ENCODE data around the gene DNAJC21.
"Not testable (repeated sequence)": the region's sequence is repeated elsewhere in the genome, so short reads cannot be mapped to it uniquely, and the experiment has no call there.

DNAJC21 gene

DNA sequence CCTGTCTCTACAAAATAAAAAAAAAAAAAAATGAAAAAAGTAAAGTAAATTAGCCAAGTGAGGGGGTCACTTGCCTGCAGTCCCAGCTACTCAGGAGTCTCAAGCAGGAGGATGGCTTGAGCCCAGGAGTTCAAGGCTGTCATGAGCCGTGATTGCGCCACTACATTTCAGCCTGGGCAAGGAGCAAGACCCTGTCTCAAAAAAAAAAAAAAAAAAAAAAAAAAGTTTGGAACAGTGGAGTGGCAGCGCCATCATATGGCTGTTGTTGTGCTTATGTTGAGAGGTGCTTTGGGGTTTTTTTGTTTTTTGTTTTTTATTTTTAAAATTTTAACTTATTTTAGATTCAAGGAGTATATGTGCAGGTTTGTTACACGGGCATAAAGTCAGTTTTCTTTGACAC is 10.3 kb upstream of the DNAJC21 start:
- no peak for FAIRE-seq

DNA sequence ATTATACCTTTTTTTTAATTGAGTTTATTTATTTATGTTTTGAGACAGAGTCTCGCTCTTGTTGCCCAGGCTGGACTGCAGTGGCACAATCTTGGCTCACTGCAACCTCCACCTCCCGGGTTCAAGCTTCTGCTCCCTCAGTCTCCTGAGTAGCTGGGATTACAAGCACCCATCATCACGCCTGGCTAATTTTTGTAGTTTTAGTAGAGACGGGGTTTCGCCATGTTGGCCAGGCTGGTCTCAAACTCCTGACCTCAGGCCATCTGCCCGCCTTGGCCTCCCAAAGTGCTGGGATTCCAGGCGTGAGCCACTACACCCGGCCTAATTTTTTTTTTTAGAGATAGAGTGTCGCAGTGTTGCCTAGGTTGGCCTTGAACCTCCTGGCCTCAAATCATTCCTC is 6.1 kb upstream of the DNAJC21 start:
- not testable (repeated sequence) for DNase-seq (ENCODE audit: insufficient read length, low spot score); FAIRE-seq

More for the DNA sequence above, 10.3 kb upstream of the DNAJC21 start:
- no peak for DNase-seq (ENCODE audit: insufficient read length, low spot score)

DNA sequence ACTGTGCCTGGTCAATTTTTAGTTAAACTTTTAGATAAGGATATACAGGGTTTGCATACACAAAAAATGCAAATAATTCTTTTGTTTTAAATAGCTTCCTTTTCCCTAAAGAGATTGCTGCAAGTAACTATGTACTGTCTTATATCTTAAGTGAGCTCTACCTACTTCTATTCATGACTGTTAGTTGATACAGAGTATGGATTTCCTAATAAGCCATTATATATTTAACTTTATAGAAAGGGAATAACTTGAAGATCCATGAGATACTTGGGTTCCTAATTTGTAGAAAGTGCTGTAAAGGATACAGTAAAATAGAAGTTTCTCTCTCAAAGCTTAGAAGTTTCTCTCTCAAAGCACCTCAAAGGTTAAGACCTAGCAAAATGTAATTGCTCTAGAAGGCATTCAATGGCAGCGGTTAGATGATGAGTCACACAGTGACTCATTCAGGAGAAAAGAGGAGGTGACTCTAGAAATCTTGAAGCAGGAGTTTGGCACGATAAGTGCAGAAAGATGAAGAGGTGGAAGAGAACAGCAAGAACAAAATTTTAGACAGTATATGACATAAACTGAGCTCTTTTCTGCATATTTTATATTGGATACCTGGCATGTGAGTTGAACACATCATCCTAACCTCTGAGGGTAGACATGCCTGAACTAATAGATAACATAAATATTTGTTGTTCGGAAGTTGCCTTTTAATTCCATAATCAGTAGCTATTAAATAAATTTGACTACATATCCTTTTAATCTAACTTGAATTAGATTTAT is 5.5 kb upstream of the DNAJC21 start:
- FAIRE-seq (no peak), DNase-seq (ENCODE audit: insufficient read length, low spot score) (peak; percentile 84)

DNA sequence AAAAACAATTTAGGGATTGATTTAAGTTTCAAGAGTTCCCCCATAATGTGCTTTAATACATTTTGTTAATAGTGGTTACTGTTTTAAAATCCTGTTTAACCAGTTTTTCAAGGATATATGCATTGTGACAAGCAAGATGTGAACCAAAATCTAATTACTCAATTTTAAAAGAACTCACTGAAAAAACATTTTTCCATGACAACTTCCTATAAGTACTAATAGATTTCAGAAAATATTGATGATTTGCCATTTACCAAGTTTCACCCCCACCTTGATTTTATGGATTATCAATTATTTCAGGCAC is 4.9 kb upstream of the DNAJC21 start:
- FAIRE-seq (no peak), DNase-seq (ENCODE audit: insufficient read length, low spot score) (no peak)

DNA sequence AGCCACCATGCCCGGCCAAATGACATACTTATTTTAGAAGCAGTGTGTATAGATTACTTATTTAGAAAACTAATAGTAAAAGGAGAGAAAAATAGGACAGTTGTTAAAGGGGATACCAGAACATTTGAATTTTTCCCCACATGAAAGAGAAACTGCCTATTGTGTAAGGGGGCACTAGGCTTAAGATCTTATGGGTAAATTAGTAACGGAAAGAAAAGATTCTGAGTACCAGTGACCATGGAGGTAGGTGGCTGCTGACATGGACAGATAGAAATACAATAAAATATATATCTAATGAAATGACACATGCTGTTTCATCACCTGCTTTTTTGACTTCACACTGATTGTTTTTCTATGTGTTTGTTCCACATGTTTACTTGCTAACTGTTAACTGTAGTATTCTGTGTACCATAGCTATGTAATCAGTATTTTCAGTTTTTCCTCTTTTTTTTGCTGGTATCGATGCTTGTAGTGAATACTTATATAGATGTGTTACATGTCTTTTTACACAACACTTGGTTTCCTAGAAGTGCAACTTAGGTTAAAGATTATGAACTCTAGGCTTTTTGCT is 3.0 kb upstream of the DNAJC21 start:
- no peak for FAIRE-seq
- DNase-seq (ENCODE audit: insufficient read length, low spot score) = no peak

DNA sequence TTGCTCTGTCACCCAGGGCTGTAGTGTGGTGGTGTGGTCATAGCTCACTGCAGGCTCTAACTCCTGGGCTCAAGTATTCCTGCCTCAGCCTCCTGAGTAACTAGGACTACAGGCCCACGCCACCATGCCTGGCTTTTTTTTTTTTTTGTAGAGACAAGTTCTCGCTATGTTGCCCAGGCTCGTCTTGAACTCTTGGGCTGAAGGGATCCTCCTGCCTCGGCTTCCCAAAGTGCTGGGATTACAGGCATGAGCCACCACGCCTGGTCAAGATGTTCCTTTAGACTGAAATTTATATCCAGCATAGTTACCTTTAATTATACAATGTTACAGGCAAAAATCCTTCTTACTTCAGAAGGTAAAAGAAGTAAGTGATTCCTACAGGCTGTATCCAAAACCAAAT is 1.6 kb upstream of the DNAJC21 start:
- DNase-seq (ENCODE audit: insufficient read length, low spot score) (no peak), FAIRE-seq (no peak)

DNA sequence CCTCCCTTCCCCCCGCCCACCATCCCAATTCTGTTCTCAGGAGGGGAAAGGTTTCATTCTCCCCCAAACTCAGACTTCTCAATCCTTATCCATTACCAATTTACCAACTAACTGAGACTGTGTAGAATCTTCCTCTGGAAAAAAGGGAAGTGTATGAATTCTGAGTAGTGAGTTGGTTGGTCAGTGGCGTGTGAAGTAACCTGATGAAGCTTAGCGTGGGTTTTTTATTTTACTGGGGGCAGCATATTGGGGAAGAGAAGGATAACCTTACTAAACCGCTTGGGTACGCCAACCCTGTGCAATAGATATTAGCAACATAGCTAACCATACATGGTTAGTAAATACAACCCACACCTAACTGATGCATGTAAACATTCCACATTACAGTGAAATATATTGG is 1.1 kb upstream of the DNAJC21 start:
- DNase-seq (ENCODE audit: insufficient read length, low spot score) (no peak), FAIRE-seq (no peak)

DNA sequence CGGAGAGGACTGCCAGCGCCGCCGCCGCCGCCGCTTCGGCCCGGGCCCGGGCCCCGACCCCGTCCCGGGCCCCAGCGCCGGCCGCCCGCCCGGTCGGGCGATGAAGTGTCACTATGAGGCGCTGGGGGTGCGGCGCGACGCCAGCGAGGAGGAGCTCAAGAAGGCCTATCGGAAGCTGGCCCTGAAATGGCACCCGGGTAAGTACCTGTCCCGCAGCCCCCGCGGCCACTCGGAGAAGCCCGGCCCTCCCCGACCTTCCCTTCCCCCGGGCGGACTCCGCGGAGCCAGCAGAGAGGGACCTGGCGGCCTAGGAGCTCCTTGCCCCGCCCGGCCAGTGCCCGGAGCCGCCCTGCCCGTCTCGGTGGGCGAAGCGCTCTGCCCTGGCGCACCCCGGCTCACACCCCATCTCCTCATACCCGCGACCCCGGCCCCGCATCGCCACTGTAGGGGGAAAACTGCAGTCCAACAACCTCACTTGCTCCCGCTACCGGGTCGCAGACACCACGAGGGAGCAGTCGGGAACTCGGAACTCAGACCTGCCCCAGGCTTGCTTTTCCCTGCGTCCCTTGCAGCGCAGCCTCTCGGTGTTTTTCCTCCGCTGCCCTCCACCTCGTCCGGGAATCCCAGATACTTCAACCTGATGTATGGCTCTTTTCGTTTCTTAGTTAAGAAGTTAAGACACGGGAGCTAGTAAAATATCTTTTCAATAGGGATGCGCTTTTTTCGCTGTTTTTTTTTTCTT is 532 bp downstream of the DNAJC21 start:
- FAIRE-seq (peak; percentile 67), DNase-seq (ENCODE audit: insufficient read length, low spot score) (peak; percentile 85)

DNA sequence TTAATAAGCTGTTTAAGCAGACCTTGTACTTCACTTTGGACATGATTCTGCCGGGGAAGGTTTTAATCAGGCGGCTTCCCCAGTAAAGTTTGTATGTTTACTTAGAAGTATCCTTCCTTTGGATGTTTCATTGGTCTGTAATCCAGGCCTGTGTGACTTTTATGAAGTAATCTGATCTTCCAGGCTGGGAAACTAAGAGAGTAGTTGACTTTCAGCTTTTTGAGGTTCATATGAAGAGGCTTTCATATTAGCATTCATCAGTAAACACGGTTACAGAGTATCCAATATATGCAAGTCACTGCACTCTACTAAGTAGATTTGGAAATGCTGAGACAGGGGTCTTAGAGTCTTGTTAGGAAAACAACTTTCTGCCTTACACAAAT is 1.1 kb downstream of the DNAJC21 start:
- DNase-seq (ENCODE audit: insufficient read length, low spot score) (peak; percentile 21), FAIRE-seq (no peak)

DNA sequence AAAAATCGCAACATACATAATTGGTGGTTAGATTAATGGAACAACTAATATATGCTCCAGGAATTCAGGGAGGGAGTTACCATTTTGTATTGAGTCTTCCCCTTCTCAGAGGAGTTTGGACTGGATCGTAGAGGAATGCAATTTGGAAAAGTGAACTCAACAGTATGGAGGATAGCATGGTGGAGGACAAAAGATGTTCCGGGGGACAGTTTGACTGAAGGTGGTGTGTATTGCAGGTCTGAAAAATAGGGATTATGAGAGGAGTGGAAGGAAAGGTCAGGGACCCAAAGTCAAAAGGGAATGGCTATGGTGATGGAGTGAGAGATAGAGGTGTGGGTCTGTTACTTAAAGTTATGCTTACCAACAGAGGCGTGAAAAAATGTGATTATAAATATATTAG is 1.5 kb downstream of the DNAJC21 start:
- DNase-seq (ENCODE audit: insufficient read length, low spot score) (no peak), FAIRE-seq (no peak)

DNA sequence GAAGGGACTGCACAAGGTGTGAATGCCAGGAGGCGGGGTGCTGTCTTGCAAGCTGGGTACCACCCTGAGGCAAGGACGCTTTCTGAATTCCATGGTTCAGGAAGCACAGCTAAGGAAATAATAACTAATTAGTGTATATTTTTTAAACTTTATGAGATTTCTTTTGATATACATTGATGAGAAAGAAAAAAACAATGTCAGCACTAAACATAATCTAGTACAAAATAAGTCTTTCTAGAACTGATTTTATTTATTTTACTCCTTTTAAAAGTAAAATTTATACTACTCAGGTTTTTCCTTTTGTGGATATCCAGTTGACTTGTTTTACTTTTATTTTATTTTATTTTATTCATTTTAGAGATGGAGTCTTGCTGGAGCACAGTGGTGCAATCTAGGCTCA is 3.6 kb downstream of the DNAJC21 start:
- DNase-seq (ENCODE audit: insufficient read length, low spot score) = no peak
- no peak for FAIRE-seq

DNA sequence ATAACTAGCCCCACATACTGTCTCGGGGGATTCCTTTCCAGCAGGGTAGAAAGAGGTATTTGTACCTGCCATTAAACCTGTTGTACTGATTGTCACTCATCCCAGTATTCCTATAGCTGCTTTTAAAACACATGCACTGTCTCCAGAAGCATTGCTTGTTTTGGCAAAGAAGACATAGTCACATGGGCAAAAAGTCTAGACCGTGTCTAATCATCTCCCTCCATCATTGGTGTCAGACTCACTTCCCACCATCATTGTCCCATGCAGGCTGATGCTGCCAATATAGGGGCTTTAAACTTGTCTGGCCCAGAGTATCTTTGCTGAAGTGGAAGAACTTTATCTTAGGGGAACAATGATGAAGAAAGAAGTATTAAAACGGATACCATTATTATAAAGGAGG is 12.6 kb downstream of the DNAJC21 start:
- no peak for DNase-seq (ENCODE audit: insufficient read length, low spot score)
- FAIRE-seq = peak; percentile 51

DNA sequence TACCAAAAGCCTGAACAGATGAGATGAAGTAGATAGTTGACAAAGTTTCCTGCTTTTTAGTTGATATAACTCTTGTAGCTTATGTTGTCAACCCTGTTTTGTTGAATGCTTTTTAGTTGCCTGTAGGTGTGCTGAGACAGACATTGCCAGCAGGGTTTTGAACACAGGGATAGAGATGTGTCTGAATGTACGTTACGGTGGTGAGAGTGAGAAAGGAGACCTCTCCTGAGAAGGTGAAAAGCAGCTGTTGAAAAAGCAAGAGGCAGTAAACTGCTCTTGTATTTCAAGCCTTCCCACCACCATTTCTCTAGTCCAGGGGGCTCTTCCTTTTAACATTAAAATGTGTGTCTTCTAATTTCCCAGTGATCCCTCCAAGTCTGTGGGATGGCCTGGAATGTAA is 14.7 kb downstream of the DNAJC21 start:
- DNase-seq (ENCODE audit: insufficient read length, low spot score) = no peak
- no peak for FAIRE-seq

DNA sequence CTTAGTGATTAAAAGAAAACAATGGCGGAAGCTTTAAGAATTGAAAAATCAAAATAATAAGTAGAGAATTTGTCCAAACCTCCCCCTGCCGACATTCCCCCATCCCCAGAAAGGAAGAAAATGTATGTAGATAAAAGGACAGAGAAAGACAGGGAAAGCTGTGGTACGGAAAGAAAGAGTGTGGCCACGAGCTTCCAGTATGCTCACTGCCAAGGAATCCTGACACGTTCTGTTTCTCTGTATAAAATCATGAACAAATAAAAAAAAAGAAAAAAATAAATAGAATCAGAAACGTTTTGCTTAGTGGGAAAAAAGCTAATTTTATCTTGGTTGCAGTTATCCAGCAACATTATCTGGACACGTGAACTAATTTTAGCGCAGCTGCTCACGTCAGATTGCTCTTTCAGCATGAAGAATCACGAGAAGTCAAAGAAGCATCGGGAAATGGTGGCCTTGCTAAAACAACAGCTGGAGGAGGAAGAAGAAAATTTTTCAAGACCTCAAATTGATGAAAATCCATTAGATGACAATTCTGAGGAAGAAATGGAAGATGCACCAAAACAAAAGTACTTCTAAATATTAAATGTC is 15.2 kb downstream of the DNAJC21 start:
- FAIRE-seq = no peak
- DNase-seq (ENCODE audit: insufficient read length, low spot score) = no peak

DNA sequence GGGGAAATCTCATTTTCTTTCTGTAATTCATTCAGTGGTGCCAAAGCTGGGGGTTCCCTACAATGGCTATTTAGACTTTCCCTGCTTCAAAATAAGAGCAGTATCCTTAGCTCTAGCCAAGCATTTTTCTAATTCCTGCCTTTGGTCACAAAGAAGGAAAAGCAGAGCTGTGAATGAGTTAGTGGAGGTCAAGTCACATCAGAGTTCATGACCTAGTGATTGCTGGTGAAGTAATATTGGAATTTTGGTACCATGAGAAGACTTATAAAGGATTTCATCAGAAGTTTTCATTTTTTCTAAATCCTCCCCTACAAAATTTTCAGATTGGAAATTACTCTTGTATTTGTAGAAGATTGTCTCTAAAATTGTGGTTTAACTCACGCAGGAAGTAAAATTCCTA is 28.0 kb downstream of the DNAJC21 start:
- FAIRE-seq (no peak), DNase-seq (ENCODE audit: insufficient read length, low spot score) (no peak)

DNA sequence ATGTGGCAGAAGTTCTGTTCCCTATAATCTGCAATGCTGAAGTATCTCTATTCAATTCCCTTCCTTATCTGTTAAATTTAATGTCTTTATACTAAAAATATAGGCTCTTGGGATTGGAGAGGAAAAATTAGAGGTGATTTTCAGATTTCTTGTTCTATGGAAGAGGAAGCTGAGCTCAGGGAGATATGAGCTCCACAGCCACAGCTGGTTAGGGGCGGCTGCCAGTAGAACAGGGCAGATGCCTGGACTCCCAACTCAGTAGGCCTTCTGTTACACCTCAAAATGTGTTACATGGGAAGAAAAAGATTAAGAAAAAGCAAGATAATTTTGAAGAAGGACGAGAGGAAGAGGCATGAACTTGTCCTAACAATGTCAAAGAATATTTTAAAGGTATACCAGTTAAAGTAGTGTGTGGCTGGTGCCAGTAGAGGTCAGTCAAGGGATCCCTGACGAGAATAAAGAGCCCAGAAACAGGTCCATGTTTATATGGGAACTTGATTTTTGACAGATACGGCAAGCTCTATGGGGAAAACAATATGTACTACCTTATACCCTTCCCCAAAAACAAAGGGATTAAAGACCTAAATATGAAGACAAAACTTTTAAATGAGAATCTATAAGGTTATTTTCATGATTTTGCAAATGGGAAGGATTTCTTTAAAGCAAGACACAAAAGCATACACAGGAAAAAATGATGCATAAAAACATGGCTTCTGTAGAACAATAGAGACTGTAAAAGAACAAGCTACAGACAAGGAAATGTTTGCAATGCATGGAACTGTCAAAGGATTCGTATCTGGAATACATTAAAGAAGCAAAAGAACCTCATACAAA is 28.7 kb downstream of the DNAJC21 start:
- DNase-seq (ENCODE audit: insufficient read length, low spot score) (peak; percentile 67), FAIRE-seq (no peak)

DNA sequence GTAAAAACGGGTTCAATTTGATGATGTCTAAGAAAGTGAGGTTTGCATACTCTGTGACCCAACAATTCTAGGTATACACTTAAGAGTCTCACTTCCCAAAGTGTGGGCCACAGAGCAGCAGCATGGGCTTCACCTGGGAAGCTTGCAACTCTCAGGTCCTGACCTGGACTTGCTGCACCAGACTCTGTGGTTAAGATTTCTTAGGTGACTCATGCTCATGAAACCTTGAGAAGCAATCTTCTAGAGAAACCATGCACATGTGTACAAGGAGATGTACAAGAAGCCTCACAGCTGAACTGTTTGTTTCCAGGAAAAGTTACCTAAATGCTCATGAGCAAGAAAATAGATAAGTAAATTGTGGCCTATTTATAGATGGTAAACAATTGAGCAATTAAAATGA is 30.0 kb downstream of the DNAJC21 start:
- peak; percentile 28 for FAIRE-seq
- DNase-seq (ENCODE audit: insufficient read length, low spot score) = peak; percentile 44

DNA sequence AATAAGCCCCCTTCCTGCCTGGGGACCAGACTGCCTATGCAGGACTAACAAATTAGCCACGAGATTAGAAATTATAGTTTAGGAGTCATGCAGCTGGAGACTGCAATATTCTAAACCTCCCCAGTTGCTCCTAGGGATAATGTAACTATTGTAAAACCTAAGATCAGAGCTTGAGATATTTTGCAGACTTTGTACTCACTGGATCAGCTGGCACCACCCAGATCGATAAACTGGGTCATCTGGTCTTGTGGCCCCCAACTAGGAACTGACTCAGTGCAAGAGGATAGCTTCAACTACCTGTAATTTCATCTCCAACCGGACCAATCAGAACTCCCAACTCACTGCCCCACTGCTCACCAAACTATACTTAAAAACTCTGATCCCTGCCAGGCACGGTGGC is 38.2 kb downstream of the DNAJC21 start:
- FAIRE-seq (no peak), DNase-seq (ENCODE audit: insufficient read length, low spot score) (no peak)

DNA sequence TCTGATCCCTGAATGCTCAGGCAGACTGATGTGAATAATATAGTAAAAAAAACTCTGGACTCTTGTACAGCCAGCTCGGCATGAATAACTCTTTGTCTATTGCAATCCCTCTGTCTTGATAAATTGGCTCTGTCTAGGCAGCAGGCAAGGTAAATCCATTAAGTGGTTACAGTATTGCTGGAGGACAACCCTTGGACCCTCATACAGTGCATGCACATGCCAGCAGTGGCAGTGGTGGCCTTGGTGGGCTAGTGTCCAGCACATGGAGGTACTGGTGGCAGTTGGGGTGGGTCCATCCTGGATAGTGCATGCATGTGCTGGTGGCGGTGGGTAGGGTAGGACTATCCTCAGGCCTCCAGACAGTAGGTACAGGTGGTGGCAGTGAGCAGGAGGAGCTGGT is 38.9 kb downstream of the DNAJC21 start:
- FAIRE-seq (peak; percentile 68), DNase-seq (ENCODE audit: insufficient read length, low spot score) (no peak)

DNA sequence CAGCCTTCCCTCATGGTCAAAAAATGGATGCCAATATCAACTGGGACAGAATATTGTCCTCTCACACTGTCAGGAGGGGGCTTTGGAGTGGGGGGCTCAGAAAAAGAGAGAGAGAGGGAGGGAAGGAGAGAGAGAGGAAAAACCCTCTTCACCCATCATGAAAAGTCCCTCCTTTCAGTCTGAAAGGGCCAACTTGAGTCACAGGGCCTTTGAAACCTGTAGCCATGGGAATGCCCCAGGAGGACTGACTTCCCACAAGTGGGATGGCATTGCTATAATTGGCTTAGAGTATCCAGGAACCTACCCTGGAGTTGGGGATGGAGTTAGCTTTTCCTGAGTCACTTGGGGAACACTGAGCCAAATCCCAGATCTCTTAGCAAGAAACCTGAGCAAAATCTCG is 41.2 kb downstream of the DNAJC21 start:
- no peak for DNase-seq (ENCODE audit: insufficient read length, low spot score)
- FAIRE-seq = no peak

DNA sequence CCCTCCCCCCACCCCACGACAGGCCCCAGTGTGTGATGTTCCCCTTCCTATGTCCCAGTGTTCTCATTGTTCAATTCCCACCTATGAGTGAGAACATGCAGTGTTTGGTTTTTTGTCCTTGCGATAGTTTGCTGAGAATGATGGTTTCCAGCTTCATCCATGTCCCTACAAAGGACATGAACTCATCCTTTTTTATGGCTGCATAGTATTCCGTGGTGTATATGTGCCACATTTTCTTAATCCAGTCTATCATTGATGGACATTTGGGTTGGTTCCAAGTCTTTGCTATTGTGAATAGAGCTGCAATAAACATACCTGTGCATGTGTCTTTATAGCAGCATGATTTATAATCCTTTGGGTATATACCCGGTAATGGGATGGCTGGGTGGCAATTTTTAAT is 42.3 kb downstream of the DNAJC21 start:
- DNase-seq (ENCODE audit: insufficient read length, low spot score); FAIRE-seq: not testable (repeated sequence)

All from HTR-8/SVneo (cell line).